ENCODE measurements around the gene PHACTR1. TPM values are rescaled to one million over a fixed set of nuclear protein-coding genes. Genes with fewer than 3 reads are reported as not detected.

PHACTR1 gene
- total RNA-seq, 1 experiment from 2014 or later, result 15.5 TPM

DNA sequence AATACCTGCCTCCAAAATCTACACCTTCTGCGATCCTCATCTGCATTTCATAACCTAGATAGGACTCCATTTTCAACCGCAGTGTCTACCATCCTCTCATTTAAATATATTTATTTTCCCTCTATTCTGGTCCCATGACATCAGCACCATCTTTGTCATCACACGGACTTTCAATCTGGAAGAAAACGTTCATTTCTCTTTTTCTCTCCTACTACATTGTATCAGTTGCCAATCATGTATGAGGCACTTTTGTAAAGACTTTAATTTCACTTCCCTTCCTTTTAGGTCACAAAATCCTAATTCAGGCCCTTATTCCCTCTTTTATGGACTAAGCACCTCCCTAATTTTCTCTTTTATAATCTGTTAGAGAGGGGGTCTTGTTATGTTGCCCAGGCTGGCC lies 89.6 kb downstream of the PHACTR1 start:
- no peaks in the 10 kb centered on the region for H3K4me1 Mint-ChIP-seq
- H3K27me3 Mint-ChIP-seq (ENCODE audit: low read depth), result no peaks in the 10 kb centered on the region
- no peaks in the 10 kb centered on the region for H3K9me3 Mint-ChIP-seq
- POLR2A ChIA-PET, result no interaction called here
- H3K4me3 Mint-ChIP-seq, result no peak overlapping the region
- no peak for DNase-seq (ENCODE audit: low spot score)
- H3K27ac Mint-ChIP-seq, result no peak overlapping the region
- ATAC-seq, result no peak
- TF ChIP-seq ZNF232 (CRISPR knock-in tag; IDR thresholded peaks at IDR 0.05), result no peak
- TF ChIP-seq RELA (CRISPR knock-in tag; IDR thresholded peaks at IDR 0.05; ENCODE audit: borderline replicate concordance), result no peak
- no peak for TF ChIP-seq CBFB (CRISPR knock-in tag; IDR thresholded peaks at IDR 0.05; ENCODE audit: low read depth)
- no peak for TF ChIP-seq RORB (CRISPR knock-in tag; IDR thresholded peaks at IDR 0.05)
- no peak for TF ChIP-seq TP53 (CRISPR knock-in tag; IDR thresholded peaks at IDR 0.05)
- no peaks in the 10 kb centered on the region for H3K36me3 Mint-ChIP-seq
- CTCF ChIA-PET, result no interaction called here

DNA sequence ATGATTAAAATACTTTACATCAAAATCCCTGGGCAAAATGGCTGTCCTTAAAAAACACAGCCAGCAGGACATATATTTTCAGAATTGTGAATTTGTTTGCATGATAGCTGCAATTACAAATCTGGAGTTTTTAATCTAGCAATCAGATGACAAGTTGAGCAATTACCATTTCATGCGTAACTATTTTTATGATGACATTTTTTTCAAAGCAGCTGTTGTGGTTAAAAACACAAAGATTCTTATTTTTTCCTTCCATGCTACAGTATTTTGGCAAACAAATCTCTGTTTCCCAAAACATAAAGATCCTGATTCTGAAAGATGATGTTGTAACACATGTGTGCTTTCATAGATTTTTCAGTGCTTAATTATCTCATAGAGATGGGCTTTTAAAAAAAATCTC lies 90.2 kb downstream of the PHACTR1 start:
- H3K27me3 Mint-ChIP-seq (ENCODE audit: low read depth), result no peaks in the 10 kb centered on the region
- ATAC-seq (no peak), DNase-seq (ENCODE audit: low spot score) (no peak)
- ChIA-PET POLR2A (no interaction called here), CTCF (no interaction called here)
- H3K9me3 Mint-ChIP-seq, result no peaks in the 10 kb centered on the region
- peaks cover 4% of the 10 kb centered on the region; the same call in 1 of the 2 replicates for H3K4me1 Mint-ChIP-seq
- TF ChIP-seq, protein P1, sequence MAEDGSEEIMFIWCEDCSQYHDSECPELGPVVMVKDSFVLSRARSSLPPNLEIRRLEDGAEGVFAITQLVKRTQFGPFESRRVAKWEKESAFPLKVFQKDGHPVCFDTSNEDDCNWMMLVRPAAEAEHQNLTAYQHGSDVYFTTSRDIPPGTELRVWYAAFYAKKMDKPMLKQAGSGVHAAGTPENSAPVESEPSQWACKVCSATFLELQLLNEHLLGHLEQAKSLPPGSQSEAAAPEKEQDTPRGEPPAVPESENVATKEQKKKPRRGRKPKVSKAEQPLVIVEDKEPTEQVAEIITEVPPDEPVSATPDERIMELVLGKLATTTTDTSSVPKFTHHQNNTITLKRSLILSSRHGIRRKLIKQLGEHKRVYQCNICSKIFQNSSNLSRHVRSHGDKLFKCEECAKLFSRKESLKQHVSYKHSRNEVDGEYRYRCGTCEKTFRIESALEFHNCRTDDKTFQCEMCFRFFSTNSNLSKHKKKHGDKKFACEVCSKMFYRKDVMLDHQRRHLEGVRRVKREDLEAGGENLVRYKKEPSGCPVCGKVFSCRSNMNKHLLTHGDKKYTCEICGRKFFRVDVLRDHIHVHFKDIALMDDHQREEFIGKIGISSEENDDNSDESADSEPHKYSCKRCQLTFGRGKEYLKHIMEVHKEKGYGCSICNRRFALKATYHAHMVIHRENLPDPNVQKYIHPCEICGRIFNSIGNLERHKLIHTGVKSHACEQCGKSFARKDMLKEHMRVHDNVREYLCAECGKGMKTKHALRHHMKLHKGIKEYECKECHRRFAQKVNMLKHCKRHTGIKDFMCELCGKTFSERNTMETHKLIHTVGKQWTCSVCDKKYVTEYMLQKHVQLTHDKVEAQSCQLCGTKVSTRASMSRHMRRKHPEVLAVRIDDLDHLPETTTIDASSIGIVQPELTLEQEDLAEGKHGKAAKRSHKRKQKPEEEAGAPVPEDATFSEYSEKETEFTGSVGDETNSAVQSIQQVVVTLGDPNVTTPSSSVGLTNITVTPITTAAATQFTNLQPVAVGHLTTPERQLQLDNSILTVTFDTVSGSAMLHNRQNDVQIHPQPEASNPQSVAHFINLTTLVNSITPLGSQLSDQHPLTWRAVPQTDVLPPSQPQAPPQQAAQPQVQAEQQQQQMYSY (CRISPR knock-in tag; IDR thresholded peaks at IDR 0.05), result no peak
- TF ChIP-seq, protein P2, sequence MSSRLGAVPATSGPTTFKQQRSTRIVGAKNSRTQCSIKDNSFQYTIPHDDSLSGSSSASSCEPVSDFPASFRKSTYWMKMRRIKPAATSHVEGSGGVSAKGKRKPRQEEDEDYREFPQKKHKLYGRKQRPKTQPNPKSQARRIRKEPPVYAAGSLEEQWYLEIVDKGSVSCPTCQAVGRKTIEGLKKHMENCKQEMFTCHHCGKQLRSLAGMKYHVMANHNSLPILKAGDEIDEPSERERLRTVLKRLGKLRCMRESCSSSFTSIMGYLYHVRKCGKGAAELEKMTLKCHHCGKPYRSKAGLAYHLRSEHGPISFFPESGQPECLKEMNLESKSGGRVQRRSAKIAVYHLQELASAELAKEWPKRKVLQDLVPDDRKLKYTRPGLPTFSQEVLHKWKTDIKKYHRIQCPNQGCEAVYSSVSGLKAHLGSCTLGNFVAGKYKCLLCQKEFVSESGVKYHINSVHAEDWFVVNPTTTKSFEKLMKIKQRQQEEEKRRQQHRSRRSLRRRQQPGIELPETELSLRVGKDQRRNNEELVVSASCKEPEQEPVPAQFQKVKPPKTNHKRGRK (CRISPR knock-in tag; IDR thresholded peaks at IDR 0.05; ENCODE audit: borderline replicate concordance), result no peak
- no peak for TF ChIP-seq SOX15 (CRISPR knock-in tag; IDR thresholded peaks at IDR 0.05)
- TF ChIP-seq TCF7 (CRISPR knock-in tag; IDR thresholded peaks at IDR 0.05; ENCODE audit: low read depth), result no peak
- no peak for TF ChIP-seq ZNF232 (CRISPR knock-in tag; IDR thresholded peaks at IDR 0.05)
- TF ChIP-seq, protein P3, sequence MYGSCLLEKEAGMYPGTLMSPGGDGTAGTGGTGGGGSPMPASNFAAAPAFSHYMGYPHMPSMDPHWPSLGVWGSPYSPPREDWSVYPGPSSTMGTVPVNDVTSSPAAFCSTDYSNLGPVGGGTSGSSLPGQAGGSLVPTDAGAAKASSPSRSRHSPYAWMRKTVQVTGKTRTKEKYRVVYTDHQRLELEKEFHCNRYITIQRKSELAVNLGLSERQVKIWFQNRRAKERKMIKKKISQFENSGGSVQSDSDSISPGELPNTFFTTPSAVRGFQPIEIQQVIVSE (CRISPR knock-in tag; IDR thresholded peaks at IDR 0.05; ENCODE audit: borderline replicate concordance), result no peak
- TF ChIP-seq, protein P4, sequence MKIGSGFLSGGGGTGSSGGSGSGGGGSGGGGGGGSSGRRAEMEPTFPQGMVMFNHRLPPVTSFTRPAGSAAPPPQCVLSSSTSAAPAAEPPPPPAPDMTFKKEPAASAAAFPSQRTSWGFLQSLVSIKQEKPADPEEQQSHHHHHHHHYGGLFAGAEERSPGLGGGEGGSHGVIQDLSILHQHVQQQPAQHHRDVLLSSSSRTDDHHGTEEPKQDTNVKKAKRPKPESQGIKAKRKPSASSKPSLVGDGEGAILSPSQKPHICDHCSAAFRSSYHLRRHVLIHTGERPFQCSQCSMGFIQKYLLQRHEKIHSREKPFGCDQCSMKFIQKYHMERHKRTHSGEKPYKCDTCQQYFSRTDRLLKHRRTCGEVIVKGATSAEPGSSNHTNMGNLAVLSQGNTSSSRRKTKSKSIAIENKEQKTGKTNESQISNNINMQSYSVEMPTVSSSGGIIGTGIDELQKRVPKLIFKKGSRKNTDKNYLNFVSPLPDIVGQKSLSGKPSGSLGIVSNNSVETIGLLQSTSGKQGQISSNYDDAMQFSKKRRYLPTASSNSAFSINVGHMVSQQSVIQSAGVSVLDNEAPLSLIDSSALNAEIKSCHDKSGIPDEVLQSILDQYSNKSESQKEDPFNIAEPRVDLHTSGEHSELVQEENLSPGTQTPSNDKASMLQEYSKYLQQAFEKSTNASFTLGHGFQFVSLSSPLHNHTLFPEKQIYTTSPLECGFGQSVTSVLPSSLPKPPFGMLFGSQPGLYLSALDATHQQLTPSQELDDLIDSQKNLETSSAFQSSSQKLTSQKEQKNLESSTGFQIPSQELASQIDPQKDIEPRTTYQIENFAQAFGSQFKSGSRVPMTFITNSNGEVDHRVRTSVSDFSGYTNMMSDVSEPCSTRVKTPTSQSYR (CRISPR knock-in tag; IDR thresholded peaks at IDR 0.05), result no peak
- TF ChIP-seq JAZF1 (CRISPR knock-in tag; IDR thresholded peaks at IDR 0.05), result no peak
- TF ChIP-seq ATF1 (CRISPR knock-in tag; IDR thresholded peaks at IDR 0.05), result no peak
- TF ChIP-seq CREB1 (CRISPR knock-in tag; IDR thresholded peaks at IDR 0.05), result no peak
- TF ChIP-seq TEAD4 (CRISPR knock-in tag; IDR thresholded peaks at IDR 0.05), result no peak
- TF ChIP-seq, protein P5, sequence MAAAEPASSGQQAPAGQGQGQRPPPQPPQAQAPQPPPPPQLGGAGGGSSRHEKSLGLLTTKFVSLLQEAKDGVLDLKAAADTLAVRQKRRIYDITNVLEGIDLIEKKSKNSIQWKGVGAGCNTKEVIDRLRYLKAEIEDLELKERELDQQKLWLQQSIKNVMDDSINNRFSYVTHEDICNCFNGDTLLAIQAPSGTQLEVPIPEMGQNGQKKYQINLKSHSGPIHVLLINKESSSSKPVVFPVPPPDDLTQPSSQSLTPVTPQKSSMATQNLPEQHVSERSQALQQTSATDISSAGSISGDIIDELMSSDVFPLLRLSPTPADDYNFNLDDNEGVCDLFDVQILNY (CRISPR knock-in tag; IDR thresholded peaks at IDR 0.05), result no peak
- TF ChIP-seq, protein P6, sequence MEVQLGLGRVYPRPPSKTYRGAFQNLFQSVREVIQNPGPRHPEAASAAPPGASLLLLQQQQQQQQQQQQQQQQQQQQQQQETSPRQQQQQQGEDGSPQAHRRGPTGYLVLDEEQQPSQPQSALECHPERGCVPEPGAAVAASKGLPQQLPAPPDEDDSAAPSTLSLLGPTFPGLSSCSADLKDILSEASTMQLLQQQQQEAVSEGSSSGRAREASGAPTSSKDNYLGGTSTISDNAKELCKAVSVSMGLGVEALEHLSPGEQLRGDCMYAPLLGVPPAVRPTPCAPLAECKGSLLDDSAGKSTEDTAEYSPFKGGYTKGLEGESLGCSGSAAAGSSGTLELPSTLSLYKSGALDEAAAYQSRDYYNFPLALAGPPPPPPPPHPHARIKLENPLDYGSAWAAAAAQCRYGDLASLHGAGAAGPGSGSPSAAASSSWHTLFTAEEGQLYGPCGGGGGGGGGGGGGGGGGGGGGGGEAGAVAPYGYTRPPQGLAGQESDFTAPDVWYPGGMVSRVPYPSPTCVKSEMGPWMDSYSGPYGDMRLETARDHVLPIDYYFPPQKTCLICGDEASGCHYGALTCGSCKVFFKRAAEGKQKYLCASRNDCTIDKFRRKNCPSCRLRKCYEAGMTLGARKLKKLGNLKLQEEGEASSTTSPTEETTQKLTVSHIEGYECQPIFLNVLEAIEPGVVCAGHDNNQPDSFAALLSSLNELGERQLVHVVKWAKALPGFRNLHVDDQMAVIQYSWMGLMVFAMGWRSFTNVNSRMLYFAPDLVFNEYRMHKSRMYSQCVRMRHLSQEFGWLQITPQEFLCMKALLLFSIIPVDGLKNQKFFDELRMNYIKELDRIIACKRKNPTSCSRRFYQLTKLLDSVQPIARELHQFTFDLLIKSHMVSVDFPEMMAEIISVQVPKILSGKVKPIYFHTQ (CRISPR knock-in tag; IDR thresholded peaks at IDR 0.05), result no peak
- TF ChIP-seq ZBTB21 (CRISPR knock-in tag; IDR thresholded peaks at IDR 0.05; ENCODE audit: borderline replicate concordance), result no peak
- TF ChIP-seq ZNF121 (CRISPR knock-in tag; IDR thresholded peaks at IDR 0.05), result no peak
- H3K4me3 Mint-ChIP-seq, result no peak overlapping the region
- no peaks in the 10 kb centered on the region for H3K36me3 Mint-ChIP-seq
- H3K27ac Mint-ChIP-seq, result no peak overlapping the region

Measured in WTC11 (cell line).